Gastrocnemius medialis (tissue), 4 donors: ENCODE results near the gene PCDH1.

Experiments used
- CTCF ChIP-seq, 5 experiments: fragments of 450-650 bp in 3 of 5; fragments of 200-600 bp in 2 of 5; sonication (generic) in 2 of 5; IDR thresholded peaks in 4 of 5; conservative IDR thresholded peaks in 1 of 5; 1 replicate in 4 of 5; 2 replicates in 1 of 5; pipeline ENCODE4 v1.5.1; 2016 to 2019; ENCODE audit warnings: antibody characterized with exemption in 5 of 5, mild to moderate bottlenecking in 3 of 5, moderate library complexity in 3 of 5
- POLR2A ChIP-seq, 2 donors: fragments of 450-650 bp; IDR thresholded peaks; one replicate each; pipeline ENCODE4 v1.6.1; 2017; ENCODE audit warnings: antibody characterized with exemption in 2 of 2, mild to moderate bottlenecking in 2 of 2, moderate library complexity in 2 of 2

GRCh38 chr5:141862936-141863543, 15.2 kb downstream of the PCDH1 start:
- TF ChIP-seq CTCF (IDR thresholded peaks at IDR 0.05 in 4 of 5, conservative IDR thresholded peaks at IDR 0.05 in 1 of 5) (no peak), POLR2A (IDR thresholded peaks at IDR 0.05) (no peak)
